Measurements from ENCODE around the gene C10orf143.

DNA sequence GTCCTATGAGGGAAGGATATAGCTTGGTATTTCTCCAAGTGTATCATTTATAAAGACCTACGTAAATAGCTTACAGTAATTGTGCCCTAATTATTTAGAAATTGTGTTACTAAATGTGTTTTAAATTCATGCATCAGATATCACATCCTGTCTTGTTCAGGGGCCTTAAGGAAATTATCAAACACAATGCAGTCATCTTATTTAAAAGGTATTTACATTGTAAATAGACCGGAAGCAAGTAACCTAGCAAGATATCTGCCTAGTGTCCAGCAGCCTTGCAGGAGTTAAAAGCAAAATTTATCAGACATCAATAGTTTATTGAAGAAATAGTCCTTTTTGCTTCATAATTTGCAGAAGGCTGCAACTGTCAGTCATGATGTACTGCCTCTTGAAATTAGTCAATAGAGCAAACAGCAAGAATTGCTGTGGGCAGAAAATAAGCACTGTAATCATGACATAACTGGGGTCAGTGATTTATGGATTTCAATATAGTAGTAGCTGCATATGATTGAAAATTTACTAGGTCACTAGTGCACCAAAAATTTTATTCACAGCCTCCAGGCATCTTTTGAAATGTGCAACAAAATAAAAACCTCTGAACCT lies 48.7 kb upstream of the C10orf143 start:
- no peak for TF ChIP-seq FOS (IDR thresholded peaks at IDR 0.05; ENCODE audit: low read depth, low read length)
- no peak for TF ChIP-seq SMC3 (IDR thresholded peaks at IDR 0.05; ENCODE audit: low read depth, low read length)
- no peak for TF ChIP-seq RFX5 (IDR thresholded peaks at IDR 0.05; ENCODE audit: low read depth, low read length)
- no peak for TF ChIP-seq POLR2A (IDR thresholded peaks at IDR 0.05; ENCODE audit: low read depth, low read length)
- TF ChIP-seq, protein P1, sequence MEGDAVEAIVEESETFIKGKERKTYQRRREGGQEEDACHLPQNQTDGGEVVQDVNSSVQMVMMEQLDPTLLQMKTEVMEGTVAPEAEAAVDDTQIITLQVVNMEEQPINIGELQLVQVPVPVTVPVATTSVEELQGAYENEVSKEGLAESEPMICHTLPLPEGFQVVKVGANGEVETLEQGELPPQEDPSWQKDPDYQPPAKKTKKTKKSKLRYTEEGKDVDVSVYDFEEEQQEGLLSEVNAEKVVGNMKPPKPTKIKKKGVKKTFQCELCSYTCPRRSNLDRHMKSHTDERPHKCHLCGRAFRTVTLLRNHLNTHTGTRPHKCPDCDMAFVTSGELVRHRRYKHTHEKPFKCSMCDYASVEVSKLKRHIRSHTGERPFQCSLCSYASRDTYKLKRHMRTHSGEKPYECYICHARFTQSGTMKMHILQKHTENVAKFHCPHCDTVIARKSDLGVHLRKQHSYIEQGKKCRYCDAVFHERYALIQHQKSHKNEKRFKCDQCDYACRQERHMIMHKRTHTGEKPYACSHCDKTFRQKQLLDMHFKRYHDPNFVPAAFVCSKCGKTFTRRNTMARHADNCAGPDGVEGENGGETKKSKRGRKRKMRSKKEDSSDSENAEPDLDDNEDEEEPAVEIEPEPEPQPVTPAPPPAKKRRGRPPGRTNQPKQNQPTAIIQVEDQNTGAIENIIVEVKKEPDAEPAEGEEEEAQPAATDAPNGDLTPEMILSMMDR (conservative IDR thresholded peaks at IDR 0.05; ENCODE audit: low read depth, low read length) = no peak
- TF ChIP-seq RAD21 (IDR thresholded peaks at IDR 0.05; ENCODE audit: low read length) = no peak
- no peak for TF ChIP-seq MAZ (IDR thresholded peaks at IDR 0.05; ENCODE audit: borderline replicate concordance, low read depth, low read length)
